Mammary epithelial cell (primary cell): ENCODE results near the gene MPO.

ENCODE experiments used
- EZH2 ChIP-seq: IDR thresholded peaks from 2 replicates; pipeline ENCODE4 v1.6.1; 2012; ENCODE audit warnings: low read length, inconsistent platforms, borderline replicate concordance
- TF ChIP-seq, protein P1 (sequence below), 2 donors: IDR thresholded peaks in 1 of 2; conservative IDR thresholded peaks in 1 of 2; 2 replicates each; pipeline ENCODE4 v1.5.1; 2011 to 2012; ENCODE audit warnings: inconsistent platforms in 2 of 2, low read length in 2 of 2, mild to moderate bottlenecking in 2 of 2, control low read depth in 1 of 2, low read depth in 1 of 2; ENCODE audit not compliant: insufficient read depth in 1 of 2; ENCODE audit errors: extremely low read depth in 1 of 2

DNA sequence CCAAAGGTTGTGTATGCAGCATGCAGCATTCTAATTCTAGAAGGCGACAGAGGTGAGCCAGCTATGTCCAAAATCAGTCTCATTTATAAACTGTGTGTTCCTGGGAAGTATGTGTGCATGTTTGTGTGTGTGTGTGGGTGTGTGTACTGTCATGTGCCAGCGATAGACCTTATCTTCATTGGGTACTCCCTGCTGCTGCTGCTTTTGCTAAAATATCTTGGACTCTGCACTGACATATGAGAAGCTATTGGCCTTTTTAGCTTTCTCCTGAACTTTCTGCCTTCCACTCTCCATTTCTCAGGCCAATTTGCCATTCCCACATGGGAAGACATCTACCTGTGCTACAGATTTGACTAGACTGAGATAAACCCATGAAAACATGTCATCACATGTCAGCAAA, 44.3 kb downstream of the MPO start:
- TF ChIP-seq, protein P1, sequence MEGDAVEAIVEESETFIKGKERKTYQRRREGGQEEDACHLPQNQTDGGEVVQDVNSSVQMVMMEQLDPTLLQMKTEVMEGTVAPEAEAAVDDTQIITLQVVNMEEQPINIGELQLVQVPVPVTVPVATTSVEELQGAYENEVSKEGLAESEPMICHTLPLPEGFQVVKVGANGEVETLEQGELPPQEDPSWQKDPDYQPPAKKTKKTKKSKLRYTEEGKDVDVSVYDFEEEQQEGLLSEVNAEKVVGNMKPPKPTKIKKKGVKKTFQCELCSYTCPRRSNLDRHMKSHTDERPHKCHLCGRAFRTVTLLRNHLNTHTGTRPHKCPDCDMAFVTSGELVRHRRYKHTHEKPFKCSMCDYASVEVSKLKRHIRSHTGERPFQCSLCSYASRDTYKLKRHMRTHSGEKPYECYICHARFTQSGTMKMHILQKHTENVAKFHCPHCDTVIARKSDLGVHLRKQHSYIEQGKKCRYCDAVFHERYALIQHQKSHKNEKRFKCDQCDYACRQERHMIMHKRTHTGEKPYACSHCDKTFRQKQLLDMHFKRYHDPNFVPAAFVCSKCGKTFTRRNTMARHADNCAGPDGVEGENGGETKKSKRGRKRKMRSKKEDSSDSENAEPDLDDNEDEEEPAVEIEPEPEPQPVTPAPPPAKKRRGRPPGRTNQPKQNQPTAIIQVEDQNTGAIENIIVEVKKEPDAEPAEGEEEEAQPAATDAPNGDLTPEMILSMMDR (conservative IDR thresholded peaks at IDR 0.05 in 1 of 2, IDR thresholded peaks at IDR 0.05 in 1 of 2; ENCODE audit: extremely low read depth in 1 of 2, insufficient read depth in 1 of 2, low read depth in 1 of 2, low read length in 2 of 2), result no peak
- TF ChIP-seq EZH2, result no peak
